K562 (cell line): ENCODE data around the gene AMIGO3.
"Not testable (repeated sequence)": the region's sequence is repeated elsewhere in the genome, so short reads cannot be mapped to it uniquely, and the experiment has no call there.

Experiments used
- POLR2A ChIP-seq: fragments of 450-650 bp; conservative IDR thresholded peaks from 2 replicates; pipeline ENCODE4 v1.6.1; 2016
- RBM14 ChIP-seq: fragments of 200-400 bp; formaldehyde crosslinking; IDR thresholded peaks from 2 replicates; pipeline ENCODE4 v1.6.1; 2018; ENCODE audit warnings: low read depth, mild to moderate bottlenecking, low read length, moderate library complexity, borderline replicate concordance; ENCODE audit not compliant: insufficient read depth
- SRSF3 ChIP-seq: fragments of 200-400 bp; formaldehyde crosslinking; IDR thresholded peaks from 2 replicates; pipeline ENCODE4 v1.6.1; 2016; ENCODE audit warnings: mild to moderate bottlenecking, low read length, moderate library complexity; ENCODE audit not compliant: insufficient read depth
- U2AF1 ChIP-seq: fragments of 200-400 bp; formaldehyde crosslinking; optimal IDR thresholded peaks from 2 replicates; pipeline ENCODE3; 2017; ENCODE audit warnings: mild to moderate bottlenecking, low read depth, low read length, moderate library complexity

GRCh38 chr3:49748874-49749273 lies 29.4 kb upstream of the AMIGO3 start:
- not testable (repeated sequence) for TF ChIP-seq U2AF1, SRSF3, POLR2A, RBM14
